ENCODE measurements around the gene GRK3.

GRCh38 chr22:25742918-25743708, 178.6 kb downstream of the GRK3 start:
- no peak for TF ChIP-seq CTCF (IDR thresholded peaks at IDR 0.05; ENCODE audit: insufficient read depth, low read length)
- no peak for TF ChIP-seq POLR2AphosphoS5 (IDR thresholded peaks at IDR 0.05; ENCODE audit: low read depth)
